NCI-H526 (cell line): ENCODE results near the gene WDR59.
"Not testable (repeated sequence)": the region's sequence is repeated elsewhere in the genome, so short reads cannot be mapped to it uniquely, and the experiment has no call there.

Source experiments
- DNase-seq, 2 experiments: peaks; one replicate each; lab custom pipeline; 2025; lab: John Stamatoyannopoulos, UW

Gene WDR59

DNA sequence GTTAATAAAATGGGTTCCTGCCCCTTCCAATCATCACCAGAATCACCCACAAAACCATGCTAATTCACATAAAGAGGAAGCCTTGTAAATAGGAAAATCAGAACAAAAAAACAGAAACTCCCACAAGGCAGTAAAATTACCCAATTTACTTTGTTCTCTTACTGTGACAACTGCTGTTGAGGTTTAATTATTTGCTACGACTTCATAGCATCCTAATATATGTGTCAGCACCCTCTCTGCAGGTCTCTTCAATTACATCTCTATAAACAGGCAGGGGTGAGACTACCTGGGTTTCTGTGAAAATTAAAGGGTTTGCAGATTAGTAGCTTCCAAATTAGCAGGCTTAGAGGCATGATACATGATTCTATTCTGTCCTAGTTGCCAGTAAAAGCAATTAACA is 2.7 kb downstream of the WDR59 start:
- no peak for DNase-seq

DNA sequence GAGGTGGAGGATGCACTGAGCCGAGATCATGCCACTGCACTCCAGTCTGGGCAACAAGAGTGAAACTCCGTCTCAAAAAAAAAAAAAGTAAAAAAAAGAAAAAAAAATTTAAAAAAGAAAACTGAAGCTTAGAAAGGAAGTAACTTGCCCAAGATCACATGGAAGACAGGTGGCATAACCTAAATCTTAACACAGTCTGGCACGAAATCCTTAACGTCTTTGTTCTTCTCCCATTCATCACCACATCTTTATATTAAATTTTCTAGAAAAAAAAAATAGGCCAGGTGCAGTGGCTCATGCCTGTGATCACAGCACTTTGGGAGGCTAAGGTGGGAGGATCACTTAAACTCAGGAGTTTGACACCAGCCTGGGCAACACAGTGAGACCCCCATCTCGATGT is 9.3 kb downstream of the WDR59 start:
- no peak for DNase-seq

DNA sequence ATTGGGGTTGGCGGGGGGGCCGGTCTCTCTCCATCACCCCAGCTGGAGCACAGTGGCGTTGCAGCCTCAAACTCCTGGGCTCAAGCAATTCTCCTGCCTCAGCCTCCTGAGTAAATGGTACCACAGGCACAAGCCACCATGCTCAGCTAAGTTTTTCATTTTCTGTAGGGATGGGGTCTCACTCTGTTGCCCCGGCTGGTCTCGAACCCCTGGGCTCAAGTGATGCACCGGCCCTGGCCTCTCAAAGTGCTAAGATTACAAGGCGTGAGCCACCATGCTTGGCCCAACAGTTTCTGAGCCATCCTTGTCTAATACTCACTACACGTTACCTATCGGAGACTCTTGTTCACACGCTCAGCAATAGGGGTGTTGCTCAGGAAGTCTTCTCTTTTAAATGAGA is 11.6 kb downstream of the WDR59 start:
- DNase-seq: no peak

DNA sequence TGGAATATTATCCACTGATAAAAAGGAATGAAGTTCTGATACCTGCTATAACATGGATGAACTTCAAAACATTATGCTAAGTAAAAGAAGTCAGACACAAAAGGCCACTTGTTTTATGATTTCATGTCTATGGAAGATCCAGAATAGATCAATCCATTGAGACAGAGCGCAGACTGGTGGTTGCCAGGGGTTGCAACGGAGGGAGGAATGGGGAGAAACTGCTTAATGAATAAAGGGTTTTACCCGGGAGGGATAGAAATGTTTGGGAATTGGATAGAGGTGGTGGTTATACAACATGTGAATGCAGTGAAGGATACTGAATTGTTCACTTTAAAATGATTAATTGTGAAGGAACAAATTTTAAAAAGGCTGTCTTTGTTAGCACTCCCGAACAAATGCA is 30.2 kb downstream of the WDR59 start:
- DNase-seq: no peak

DNA sequence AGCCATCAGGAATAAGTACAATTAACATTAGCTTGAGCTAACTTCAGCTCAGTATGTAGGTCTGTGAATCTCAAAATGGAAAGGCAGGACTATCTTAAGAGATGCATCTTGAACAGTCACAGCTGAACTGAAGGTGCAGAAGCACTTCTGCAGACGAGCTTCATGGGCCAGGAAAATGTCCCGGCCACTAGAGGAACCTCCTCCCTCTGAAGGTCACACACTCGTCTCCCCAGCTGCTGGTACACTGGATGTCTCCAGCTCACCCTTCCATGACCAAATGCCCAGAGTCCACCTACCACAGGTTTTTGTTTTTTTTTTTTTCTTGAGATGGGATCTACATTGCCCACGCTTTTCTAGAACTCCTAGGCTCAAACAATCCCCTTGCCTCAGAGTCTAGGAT is 33.2 kb downstream of the WDR59 start:
- no peak for DNase-seq

DNA sequence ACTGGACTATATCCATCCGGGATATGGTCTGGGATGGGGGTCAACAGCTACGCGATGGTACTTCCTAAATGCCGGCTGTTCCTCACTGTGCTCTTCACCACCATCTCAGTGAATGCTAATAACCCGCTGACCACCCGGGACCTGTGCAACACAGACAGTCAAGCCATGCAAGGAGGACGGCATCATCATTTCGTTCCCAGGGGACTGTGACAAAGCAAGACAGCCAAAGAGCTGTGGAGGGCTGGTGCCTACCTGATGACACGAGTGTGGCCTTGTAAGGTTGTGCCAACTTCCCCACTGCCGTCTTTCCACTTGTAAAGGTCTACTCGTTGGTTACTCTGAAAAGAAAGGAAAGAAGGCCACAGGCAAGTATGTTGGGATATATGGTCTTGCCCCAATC is 33.7 kb downstream of the WDR59 start:
- no peak for DNase-seq

DNA sequence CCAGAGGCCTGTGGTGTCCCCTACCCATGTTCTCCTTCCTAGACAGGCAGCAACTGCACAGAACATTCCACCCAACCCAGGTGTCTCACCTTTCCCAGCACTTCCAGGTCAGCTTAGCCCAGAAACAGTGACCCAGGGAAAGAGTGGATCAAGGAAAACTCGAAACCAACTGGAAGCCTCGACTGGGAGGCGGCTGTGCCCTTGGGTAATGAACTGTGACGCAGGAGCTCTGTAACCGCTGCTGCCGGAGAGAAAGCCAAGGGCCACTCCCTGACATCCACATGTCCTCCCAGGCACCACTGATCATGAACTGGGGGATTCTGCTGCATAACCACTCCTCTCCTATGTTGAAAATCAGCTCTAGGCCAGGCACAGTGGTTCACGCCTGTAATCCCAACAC is 34.4 kb downstream of the WDR59 start:
- peak in 1 of 2 experiments; percentile 1 for DNase-seq

DNA sequence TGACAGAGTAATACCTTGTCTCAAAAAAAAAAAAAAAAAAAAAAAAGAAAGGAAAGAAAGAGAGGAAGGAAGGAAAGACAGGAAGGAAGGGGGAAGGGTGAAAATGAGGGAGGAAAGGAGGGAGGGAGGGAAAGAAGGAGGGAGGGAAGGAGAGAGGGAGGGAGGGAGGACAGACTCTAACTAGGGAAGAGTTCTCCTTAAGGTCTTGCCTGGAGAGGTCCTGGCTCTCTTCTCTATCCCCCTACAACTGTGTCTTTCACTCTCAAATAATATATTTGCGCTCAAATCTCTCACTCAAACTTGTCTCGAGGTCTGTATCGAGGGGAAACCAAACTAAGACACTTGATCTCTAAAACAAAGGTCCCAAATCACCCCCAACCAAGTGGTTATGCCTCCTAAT is 35.6 kb downstream of the WDR59 start:
- no peak for DNase-seq

DNA sequence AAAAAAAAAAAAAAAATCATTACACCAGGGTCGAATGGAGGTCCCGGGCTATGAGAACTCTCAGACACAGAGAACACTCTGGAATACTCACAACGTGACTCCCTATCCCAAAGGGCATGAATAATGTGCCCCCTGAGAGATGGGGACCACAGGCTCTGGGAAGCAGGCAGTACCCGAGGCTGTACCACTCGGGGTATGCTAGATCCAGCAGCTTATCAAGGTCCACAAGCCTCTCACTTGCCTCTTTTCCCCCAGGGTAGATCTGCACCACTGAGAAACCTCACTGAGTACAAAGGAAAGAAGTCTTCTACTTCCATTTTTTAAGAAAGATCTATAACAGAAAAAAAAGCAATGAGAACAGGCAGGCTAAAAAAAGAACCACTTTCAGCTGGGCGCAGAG is 40.5 kb downstream of the WDR59 start:
- no peak for DNase-seq

DNA sequence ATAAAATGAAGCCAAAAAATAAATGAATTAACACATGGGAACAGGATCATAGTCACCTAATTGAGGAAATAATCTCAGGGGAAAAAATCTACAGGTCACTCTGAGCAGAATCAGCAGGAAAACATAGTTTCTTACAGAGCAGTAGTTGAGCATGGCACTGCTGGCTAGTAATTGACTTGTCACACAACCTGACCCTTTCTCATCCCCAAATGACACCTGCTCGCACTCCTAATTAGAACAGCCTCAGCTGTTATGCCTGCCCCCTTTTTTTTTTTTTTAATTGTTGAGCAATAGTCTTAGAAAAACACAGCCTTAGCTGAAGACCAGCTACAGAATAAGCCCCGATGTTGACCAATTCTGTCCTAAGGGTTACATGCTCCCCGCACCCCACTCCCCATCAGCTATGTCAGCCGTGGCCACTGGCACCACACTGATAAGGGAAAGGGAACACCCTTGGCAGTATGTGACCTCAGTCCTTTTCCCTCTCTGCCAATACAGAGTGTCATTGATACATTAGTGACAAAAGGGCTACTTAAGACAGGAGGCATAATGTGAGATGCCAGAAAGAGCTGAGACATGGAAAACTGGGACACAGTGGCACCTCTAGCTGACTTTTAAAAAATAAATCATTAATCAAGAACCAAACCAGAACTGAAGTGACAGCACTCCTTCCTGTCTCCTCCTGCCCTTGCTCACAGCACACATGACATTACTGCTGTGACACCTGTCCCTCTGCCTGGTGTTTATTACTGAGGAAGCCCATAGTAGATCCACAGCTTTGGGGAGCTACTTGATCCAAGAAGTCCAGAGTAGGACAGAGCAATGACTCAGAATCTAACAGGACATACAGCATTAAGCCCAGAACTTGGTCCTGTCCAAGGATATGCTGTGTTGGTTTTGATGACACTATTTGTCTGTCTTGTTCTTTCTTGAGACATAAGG is 41.7 kb downstream of the WDR59 start:
- DNase-seq: no peak

DNA sequence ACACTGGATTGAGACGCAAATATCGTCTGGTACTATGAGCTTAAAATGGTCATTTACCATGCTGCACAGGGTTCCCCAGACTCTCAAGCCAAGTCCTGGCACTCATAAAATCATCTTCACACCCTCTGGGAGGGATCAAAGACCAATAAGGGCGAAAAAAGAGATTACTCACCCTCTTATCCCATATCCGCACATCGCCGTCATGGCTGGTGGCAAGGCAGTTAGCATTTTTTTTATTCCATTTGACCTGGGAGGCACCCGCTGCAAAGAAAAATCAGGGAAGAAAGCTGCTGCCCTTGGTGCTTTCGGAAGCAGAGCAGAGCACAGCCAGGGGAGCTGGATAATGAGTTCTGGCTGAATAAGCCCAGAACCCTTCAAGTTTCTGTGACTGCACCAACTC is 42.4 kb downstream of the WDR59 start:
- DNase-seq: no peak

DNA sequence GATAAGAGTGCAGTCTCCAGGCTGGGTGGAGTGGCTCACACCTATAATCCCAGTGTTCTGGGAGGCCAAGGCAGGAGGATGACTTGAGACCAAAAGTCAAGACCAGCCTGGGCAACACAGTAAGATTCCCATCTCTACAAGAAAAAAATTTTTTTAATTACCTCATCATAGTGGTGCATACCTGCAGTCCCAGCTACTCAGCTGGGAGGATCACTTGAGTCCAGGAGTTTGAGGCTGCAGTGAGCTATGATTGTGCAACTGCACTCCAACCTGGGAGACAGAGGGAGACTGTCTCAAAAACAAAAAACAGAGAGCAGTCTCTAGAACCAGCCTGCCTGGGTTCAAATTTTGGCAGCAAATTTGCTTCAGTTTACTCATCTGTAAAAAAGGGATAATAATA is 45.2 kb downstream of the WDR59 start:
- no peak for DNase-seq

DNA sequence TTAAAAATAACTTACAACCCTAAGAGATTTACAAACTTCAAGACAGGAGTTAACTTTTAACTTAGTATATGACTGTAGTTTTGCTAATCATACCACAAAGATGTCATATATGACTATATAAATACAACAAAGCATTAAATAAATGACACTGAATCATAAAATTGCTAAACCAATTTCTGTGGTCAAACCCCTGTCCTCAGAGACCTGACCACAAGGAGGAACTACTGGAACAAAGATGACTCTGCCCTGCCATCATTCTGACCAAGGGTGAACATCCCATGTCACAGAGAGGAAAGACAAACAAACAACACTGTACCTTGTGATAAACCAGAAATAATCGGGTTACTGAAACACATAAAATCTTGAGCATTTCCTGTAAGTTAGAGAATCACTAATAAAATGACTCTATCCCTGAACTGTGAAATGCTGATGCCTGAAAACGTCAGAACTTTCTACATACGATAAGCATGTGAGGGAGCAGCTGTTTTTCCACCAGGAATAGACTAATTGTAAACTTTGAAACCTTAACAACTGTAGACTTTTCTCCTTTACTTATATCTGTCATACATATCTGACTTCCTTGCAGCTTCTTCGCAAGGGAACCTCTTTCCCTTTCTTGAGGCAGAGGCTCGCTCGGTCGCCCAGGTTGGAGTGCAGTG is 47.9 kb downstream of the WDR59 start:
- DNase-seq: no peak

DNA sequence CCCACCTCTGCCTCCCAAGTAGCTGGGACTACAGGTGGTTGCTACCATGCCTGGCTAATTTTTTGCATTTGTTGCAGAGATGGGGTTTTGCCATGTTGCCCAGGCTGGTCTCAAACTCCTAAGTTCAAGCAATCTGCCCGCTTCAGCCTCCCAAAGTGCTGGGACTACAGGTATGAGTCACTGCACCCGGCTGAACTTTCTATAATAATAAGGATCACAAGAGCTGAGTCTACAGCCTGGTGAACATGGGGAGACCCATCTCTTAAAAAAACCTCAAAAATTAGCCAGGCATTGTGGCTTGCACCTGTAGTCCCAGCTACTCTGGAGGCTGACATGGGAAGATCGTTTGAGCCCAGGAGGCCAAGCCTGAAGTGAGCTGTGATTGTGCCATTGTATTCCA is 53.5 kb downstream of the WDR59 start:
- no peak for DNase-seq

DNA sequence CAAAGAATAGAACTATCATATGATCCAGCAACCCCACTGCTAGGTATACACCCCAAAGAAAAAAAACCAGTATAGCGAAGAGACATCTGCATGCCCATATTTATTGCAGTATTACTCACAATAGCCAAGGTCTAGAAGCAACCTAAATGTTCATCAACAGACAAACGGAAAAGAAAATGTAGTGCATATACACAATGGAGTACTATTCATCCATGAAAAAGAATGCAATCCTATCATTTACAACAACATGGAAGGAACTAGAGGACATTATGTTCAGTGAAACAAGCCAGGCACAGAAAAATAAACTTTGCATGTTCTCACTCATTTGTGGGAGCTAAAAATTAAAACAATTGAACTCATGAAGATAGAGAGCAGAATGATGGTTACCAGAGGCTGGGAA is 55.3 kb downstream of the WDR59 start:
- no peak for DNase-seq

DNA sequence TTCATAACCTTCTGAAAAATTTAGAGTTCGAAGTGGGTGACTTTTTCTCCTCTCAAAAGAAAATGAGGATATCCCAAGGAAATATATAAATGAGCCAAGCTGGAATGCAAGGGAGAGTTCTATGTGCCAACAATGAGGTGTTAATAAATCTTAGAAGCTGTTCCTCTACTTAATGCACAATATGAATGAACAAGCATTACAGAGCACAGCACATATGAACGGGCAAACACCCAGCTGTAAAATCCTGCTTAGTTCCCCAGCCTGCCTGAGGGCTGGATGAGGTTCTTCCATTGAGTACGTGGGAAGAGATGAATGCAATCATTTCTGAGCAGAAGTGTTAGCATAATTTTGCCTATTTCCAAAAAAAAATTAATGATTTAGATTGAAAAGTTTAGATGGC is 58.1 kb downstream of the WDR59 start:
- no peak for DNase-seq

DNA sequence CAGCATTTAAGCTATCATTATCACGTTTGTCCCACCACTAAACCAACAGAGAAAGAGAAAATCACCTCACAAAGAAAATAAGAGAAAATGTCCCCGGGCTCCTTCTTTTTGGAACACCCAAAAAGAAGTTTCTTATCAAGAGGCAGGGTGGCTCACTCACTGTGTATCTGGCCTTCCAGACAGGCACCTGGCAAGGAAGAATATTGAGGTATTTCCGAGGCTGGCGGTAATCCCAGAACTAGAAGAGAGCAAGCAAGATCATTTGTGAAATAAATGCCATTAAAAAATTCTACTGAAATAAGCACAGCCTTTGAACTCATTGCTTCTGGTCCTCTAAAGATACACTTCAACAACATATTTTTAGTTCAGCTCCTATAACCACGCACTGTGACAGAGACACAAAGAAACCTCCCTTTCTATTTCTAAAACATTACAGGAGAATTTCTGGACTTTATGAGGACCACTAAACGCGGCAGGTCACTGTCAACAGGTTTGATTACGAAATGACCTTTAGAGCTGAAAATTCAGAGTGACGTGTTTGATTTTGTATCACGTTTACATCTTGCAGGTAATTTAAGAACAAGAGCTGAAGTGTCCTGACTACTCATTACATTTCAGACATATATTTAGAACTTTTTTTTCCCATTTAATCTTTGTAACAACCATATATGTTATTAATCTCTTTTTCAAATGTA is 61.0 kb downstream of the WDR59 start:
- no peak for DNase-seq

DNA sequence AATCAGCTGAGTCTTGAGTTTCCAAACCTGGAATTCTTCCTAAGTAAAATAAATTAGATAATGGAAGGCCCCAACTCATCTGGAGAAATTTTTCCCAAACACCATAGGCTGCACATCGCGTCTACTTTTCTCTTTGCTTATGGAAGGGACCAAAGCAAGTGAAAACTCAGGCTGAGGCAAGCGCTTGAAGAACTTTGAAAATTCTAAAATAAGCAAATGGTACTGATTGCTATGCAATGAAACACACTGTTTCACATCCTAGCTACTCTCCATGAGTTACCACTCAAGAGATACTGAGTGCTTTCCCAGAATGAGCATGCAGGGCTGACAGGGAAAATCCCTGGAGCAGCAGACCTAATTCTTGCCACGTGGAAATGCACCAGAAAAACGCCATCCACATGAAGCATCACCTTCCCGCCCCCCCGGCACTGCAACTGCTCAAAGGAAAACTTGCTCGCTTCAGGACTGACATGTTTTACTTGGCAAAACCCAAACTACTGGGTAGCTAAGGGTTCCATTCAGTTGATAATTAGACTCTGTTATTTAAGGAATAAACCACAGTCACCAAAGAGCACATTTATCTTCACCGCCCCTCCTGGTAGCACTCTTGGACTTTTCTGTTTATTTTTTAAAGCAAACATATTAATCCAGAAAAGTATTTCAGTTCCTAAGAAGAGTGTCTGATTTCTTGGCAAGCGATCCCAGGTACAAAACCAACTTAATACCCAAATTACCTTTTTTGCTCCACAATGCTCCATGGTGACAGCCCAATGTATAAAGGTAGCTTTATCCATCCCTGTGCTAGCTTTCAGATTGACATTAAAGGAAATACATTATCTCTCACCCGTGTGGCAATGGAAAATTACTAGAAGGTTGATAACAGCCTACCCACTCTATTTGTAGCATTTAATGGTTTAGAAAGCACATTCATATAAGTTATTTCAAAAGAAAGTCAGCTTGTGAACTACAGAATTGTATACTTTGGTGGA is 62.5 kb downstream of the WDR59 start:
- no peak for DNase-seq

DNA sequence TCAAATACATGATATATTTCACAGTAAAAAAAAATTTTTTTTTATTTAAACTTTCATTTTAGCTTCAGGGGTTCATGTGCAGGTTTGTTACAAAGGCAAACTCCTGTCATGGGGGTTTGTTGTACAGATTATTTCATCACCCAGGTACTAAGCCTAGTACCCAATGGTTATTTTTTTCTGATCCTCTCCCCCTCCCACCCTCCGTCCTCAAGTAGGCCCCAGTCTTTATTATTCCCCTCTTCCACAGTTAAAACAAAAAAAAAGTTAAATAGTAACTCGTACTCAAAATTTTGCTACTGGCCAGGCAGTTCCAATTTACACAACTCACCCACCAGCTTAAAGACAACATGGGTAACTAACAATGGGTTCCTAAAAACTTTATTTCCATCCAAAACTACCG is 63.9 kb downstream of the WDR59 start:
- no peak for DNase-seq

DNA sequence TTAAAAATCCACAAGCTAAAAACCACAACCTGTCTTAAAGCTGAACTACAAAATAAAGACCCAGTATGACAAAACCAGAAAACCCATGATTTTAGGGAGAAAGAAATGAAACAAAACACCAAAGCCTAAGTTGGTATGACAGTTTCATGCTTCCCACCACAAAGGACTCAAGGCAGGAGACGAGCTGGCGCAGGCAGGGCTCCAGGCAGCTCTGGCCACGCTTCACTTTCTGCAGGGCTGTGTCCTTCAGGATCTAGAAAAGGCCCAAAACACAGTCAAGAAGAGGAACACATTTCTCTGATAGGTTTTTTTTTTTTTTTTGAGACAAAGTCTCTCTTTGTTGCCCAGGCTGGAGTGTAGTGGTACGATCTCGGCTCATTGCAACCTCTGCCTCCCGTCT is 75.3 kb downstream of the WDR59 start:
- no peak for DNase-seq

DNA sequence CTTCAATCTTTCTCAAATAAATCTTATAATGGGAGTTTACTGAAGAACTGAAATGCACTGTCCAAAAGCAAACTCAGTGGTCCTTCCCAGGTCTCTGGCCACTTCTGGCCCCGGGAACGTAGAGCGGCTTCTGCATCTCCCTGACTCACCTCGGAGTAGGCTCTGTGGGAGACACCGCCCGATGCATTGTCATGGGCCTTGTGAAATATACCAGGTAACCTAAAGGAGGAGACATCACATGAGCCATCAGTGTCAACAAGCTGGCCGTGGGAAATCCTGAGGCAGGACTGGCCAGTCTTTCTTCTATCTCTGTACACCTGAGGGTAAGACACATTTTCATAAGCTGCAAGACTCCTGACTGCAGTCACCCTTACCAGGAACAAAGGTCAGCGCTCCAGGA is 76.2 kb downstream of the WDR59 start:
- DNase-seq: not testable (repeated sequence)
